ENCODE results near the gene UGT1A7. TPM values are rescaled to one million over a fixed set of nuclear protein-coding genes. Genes with fewer than 3 reads are reported as not detected.

UGT1A7 gene
- 3.7 to 6.2 TPM (median 4.3 TPM) in 5 replicates for total RNA-seq (2022; extraction: Qiagen RNA extraction; ENCODE audit: low read depth)

GRCh38 chr2:233681521-233682099 lies at the start of gene UGT1A7:
TSS of gene UGT1A7 (plus strand) at chr2:233681901. CDS start at chr2:233681938, 37 bp downstream.

GRCh38 chr2:233636306-233636705 lies 45.4 kb upstream of the UGT1A7 start, which contains the start of gene UGT1A10:
TSS of gene UGT1A10 (plus strand) at chr2:233636448. CDS start at chr2:233636523, 75 bp downstream.

DNA sequence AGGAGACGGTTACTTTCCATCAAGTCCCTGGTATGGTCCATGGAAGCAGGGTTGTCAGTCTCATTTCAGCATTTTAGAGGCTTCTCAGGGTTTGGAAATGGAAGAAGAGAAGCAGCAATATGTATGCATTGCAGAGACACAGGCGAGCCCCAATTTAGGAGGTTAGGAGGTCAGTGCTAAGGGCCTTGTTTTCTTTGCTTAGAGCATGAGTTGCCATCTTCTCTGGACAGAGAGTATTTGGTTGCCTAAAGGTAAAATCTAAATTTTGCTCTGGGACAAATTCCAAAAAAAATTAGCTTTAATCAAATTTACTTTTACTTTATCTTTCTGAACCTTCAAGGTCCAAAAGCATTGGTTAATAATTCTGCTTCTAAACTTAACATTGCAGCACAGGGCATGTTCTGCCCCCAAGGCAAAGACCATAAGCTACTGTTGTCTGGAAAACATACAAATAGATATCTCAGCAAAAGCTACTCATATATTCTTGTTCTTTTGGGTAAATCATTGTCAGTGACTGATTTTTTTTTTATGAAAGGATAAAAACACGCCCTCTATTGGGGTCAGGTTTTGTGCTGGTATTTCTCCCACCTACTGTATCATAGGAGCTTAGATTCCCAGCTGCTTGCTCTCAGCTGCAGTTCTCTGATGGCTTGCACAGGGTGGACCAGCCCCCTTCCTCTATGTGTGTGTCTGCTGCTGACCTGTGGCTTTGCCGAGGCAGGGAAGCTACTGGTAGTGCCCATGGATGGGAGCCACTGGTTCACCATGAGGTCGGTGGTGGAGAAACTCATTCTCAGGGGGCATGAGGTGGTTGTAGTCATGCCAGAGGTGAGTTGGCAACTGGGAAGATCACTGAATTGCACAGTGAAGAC lies 10.2 kb upstream of the UGT1A7 start, which contains the start of gene UGT1A9:
Gene UGT1A9, plus strand, starts transcription at position 609 of the 872 bp plus-strand sequence. Its CDS starts 37 bp downstream, at position 646.

DNA sequence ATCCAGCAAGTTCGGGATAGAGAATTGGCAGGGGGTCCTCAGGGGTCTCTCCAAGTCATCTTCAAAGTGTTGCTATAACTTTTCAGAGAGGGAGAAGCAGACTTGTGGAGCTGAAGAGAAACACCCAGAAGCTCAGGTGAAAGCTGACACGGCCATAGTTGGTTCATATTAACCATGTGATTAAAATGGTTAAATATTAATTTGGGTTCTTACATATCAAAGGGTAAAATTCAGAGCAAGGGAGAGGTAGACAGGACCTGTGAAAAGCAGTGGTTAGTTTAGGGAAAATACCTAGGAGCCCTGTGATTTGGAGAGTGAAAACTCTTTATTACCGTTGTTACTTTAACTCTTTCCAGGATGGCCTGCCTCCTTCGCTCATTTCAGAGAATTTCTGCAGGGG lies 10.9 kb downstream of the UGT1A7 start, which contains the start of gene UGT1A6:
Gene UGT1A6, plus strand, starts transcription at position 243 of the 400 bp plus-strand sequence. Its CDS starts 115 bp downstream, at position 358.

GRCh38 chr2:233712611-233713261 lies 31.0 kb downstream of the UGT1A7 start, which contains the start of gene UGT1A5:
TSS of gene UGT1A5 (plus strand) at chr2:233712907. CDS start at chr2:233712992, 85 bp downstream.

DNA sequence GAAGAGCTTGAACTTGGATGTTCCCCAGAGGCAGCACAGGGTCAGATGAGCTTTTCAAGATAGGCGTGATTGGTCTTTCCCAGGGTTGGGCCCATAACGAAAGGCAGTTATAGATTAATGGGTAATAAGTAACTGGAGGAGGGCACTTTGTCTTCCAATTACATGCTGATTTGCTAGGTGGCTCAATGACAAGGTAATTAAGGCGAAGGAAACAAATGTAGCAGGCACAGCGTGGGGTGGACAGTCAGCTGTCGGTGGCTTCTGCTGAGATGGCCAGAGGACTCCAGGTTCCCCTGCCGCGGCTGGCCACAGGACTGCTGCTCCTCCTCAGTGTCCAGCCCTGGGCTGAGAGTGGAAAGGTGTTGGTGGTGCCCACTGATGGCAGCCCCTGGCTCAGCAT lies 36.9 kb downstream of the UGT1A7 start, which contains the start of gene UGT1A4:
Gene UGT1A4, plus strand, starts transcription at position 185 of the 400 bp plus-strand sequence. Its CDS starts 85 bp downstream, at position 270.

DNA sequence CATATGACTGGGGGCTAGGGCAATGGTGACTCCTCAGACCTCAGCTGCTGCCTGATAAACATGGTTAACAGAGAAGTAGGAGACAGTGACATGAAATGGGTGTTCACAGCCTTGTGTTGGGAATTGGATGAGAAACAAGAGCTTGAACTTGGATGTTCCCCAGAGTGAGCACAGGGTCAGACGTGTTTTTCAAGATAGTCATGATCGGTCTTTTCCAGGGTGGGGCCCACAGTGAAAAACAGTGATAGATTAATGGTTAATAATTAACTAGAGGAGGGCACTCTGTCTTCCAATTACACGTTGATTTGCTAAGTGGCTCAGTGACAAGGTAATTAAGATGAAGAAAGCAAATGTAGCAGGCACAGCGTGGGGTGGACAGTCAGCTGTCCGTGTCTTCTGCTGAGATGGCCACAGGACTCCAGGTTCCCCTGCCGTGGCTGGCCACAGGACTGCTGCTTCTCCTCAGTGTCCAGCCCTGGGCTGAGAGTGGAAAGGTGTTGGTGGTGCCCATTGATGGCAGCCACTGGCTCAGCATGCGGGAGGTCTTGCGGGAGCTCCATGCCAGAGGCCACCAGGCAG lies 47.1 kb downstream of the UGT1A7 start, which contains the start of gene UGT1A3:
Gene UGT1A3, plus strand, starts transcription at position 320 of the 579 bp plus-strand sequence. Its CDS starts 85 bp downstream, at position 405.

DNA sequence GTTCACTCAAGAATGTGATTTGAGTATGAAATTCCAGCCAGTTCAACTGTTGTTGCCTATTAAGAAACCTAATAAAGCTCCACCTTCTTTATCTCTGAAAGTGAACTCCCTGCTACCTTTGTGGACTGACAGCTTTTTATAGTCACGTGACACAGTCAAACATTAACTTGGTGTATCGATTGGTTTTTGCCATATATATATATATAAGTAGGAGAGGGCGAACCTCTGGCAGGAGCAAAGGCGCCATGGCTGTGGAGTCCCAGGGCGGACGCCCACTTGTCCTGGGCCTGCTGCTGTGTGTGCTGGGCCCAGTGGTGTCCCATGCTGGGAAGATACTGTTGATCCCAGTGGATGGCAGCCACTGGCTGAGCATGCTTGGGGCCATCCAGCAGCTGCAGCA lies 78.3 kb downstream of the UGT1A7 start, which contains the start of gene UGT1A1:
Gene UGT1A1, plus strand, starts transcription at position 228 of the 400 bp plus-strand sequence. Its CDS starts 18 bp downstream, at position 246.

GRCh38 chr2:233778030-233778429 lies 96.3 kb downstream of the UGT1A7 start, which contains the start of gene MROH2A:
TSS of gene MROH2A (plus strand) at chr2:233778330. CDS start at chr2:233779359, 1,029 bp downstream.

Other genes with a start within 250 kb of the UGT1A7 start
- 20.0 to 27.4 TPM (median 25.1 TPM) in 5 replicates for gene USP40, start 115.1 kb upstream of the UGT1A7 start, total RNA-seq (2022; extraction: Qiagen RNA extraction; ENCODE audit: low read depth)
- 0.23 TPM in 1 of 5 replicates, not detected in the others for gene UGT1A8, start 64.3 kb upstream of the UGT1A7 start, total RNA-seq (2022; extraction: Qiagen RNA extraction; ENCODE audit: low read depth)
- gene UGT1A10, start 45.5 kb upstream of the UGT1A7 start, total RNA-seq (2022; extraction: Qiagen RNA extraction; ENCODE audit: low read depth): 0.18 to 0.52 TPM (median 0.23 TPM) in 3 of 5 replicates, not detected in the others
- gene UGT1A9, start 10.0 kb upstream of the UGT1A7 start, total RNA-seq (2022; extraction: Qiagen RNA extraction; ENCODE audit: low read depth): 3.7 to 7.2 TPM (median 5.0 TPM) in 5 replicates
- 0.65 to 1.6 TPM (median 1.0 TPM) in 5 replicates for gene UGT1A6, start 11.0 kb downstream of the UGT1A7 start, total RNA-seq (2022; extraction: Qiagen RNA extraction; ENCODE audit: low read depth)
- gene UGT1A5, start 31.0 kb downstream of the UGT1A7 start, total RNA-seq (2022; extraction: Qiagen RNA extraction; ENCODE audit: low read depth): not detected in 5 replicates
- not detected in 5 replicates for gene UGT1A4, start 36.8 kb downstream of the UGT1A7 start, total RNA-seq (2022; extraction: Qiagen RNA extraction; ENCODE audit: low read depth)
- gene UGT1A3, start 47.1 kb downstream of the UGT1A7 start, total RNA-seq (2022; extraction: Qiagen RNA extraction; ENCODE audit: low read depth): 0.12 to 0.19 TPM (median 0.17 TPM) in 3 of 5 replicates, not detected in the others
- 0.37 to 1.1 TPM (median 0.92 TPM) in 5 replicates for gene UGT1A1, start 78.4 kb downstream of the UGT1A7 start, total RNA-seq (2022; extraction: Qiagen RNA extraction; ENCODE audit: low read depth)
- gene MROH2A, start 96.4 kb downstream of the UGT1A7 start, total RNA-seq (2022; extraction: Qiagen RNA extraction; ENCODE audit: low read depth): 0.18 to 0.22 TPM in 2 of 5 replicates, not detected in the others
- gene HJURP, start 172.6 kb downstream of the UGT1A7 start, total RNA-seq (2022; extraction: Qiagen RNA extraction; ENCODE audit: low read depth): 68.3 to 93.0 TPM (median 68.9 TPM) in 5 replicates
- 0.13 to 0.33 TPM in 2 of 5 replicates, not detected in the others for gene TRPM8, start 235.5 kb downstream of the UGT1A7 start, total RNA-seq (2022; extraction: Qiagen RNA extraction; ENCODE audit: low read depth)